Urothelium cell line (cell line): Measurements from ENCODE around the gene GSK3A.

Experiments
- DNase-seq: peaks from one replicate; pipeline ENCODE4 v3.0.0; 2011; ENCODE audit warnings: low spot score, mixed read lengths
- FAIRE-seq: peaks from 2 replicates; lab custom pipeline; 2011; peaks lifted over from hg19 to GRCh38; lab: Jason Lieb, UNC

Gene GSK3A

DNA sequence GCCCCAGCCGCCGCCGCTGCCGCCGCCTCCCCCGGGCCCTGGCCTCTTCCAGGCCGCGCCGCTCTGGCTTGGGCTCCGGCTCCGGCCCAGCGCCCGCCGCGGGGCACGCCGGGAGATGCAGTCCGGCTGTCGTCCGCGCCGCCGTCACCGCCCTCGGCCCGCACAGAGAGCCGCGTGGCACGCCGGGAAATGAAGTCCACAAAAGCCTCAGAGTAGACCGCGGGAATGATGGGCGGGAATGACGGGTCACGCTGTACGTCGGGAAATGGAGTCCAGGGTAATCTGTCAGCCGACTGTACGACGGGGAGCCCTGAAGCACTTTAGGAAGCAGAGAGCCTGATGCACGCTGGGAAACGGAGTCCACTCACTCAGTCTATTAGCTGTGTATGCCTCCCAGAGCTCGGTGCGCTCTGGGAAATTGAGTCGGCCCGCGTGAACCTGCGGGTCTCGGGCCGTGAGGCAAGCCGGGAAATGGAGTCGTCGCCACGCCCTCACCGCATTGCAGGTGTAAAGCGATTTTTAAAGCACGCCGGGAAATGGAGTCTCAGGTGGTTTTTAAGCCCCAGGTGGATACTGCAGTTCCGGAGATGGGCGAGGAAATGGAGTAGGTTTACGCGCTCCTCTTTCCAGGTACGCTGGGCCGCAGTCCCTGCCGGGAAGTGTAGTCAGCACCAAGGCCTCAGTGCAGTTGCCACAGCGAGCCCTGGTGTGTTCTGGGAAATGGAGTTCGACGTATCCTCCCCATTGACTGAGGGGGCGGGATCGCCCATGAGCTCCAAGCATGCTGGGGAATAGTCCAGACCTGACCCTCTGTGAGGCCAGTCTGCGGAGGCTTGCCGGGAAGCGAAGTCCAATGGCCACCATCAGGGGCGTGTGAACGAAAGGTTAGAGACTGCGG lies at the start of gene GSK3A:
Gene GSK3A, minus strand, starts transcription at position 91 of the 898 bp plus-strand sequence. CDS start 137 bp downstream, outside the sequence.
- FAIRE-seq (peak; percentile 65), DNase-seq (peak; percentile 93)

DNA sequence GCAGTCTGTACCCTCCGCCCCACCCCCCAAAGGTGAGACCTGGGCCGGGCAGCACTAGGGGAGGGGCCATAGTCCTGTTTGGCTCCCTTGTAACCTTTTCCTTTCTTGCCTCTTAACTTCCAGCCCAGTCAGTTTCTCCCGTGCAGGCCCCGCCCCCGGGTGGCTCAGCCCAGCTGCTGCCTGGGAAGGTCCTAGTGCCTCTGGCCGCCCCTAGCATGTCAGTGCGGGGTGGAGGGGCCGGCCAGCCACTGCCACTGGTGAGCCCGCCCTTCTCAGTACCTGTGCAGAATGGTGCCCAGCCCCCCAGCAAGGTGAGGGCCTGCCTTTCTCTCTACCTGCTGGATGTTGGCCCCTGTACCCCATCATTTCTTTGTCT lies 49.0 kb upstream of the GSK3A start:
- DNase-seq (no peak), FAIRE-seq (no peak)

GRCh38 chr19:42290523-42291434 lies 48.4 kb upstream of the GSK3A start:
- DNase-seq (no peak), FAIRE-seq (no peak)

- FAIRE-seq (no peak), DNase-seq (no peak)
Observed at GRCh38 chr19:42290136-42290522, 47.7 kb upstream of the GSK3A start.

DNA sequence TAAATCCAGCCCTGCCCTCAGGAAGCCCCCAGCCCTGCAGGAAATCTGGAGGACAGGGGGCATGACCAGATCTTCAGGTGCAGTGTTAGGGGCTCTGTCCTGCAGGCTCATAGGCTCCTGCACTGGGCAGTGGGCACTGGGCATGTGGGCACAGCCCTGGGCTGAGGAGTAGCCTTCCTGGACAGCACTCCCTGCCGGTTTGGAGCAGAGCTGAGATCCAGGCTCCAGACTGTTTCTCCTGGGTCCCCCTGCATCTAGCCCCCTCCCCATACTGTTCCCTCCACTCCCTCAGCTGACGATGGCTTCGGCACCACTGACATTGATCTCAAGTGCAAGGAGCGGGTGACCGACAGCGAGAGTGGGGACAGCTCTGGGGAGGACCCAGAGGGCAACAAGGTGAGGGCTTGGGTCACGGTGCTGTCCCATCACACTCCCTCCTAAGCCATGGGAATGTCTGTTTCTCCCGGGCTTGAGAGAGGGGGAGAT lies 47.2 kb upstream of the GSK3A start:
- DNase-seq (no peak), FAIRE-seq (no peak)

DNA sequence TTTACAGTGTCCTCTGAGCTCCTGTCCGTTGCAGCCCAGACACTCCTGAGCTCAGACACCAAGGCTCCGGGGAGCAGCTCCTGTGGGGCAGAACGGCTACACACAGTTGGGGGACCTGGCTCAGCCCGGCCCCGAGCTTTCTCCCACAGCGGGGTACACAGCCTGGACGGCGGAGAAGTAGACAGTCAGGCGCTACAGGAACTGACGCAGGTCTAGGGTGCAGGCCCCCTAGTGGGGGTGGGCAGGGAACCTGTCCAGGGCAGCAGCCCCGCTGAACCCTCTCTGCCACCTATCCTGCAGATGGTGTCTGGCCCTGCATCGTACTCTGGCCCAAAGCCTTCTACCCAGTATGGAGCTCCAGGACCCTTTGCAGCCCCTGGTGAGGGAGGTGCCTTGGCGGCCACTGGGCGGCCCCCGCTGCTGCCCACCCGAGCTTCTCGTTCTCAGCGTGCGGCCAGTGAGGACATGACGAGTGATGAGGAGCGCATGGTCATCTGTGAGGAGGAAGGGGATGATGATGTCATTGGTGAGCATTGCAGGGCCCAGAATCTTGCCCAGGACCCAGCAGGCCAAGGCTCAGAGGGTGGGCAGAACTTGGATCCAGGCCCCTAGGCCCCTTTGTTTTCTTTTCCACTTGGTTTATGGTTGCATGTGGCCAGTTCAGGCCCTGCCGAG lies 46.6 kb upstream of the GSK3A start:
- FAIRE-seq = no peak
- no peak for DNase-seq

DNA sequence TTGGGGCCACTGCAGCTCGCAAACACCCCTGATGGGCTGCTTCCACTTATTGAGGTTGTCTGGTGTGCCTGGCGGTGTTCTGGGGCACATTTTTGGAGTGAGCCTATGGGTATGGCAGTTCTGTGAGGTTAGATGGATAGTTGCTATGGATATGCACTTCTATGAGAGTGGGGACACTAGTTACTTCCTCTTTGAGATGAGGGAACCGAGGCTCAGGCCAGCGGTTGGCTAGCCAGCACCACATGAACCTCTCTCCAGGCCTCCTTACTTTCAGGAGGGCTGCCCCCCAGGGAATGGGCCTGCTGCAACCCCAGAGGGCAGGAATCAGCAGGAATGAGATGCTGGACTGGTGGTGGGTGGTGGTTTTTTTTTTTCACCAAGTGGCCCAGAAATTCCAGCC lies 46.0 kb upstream of the GSK3A start:
- DNase-seq (no peak), FAIRE-seq (no peak)

DNA sequence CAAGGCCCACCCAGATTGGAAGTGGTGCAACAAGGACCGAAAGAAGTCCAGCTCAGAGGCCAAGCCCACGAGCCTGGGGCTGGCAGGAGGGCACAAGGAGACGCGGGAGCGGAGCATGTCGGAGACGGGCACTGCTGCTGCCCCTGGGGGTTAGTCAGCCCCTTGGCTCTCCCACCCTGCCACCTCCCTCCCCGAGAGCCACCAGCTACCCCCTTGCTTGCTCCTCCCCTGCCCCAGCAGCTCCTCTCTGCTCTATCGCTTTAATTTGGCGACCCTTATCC lies 45.4 kb upstream of the GSK3A start:
- no peak for FAIRE-seq

DNA sequence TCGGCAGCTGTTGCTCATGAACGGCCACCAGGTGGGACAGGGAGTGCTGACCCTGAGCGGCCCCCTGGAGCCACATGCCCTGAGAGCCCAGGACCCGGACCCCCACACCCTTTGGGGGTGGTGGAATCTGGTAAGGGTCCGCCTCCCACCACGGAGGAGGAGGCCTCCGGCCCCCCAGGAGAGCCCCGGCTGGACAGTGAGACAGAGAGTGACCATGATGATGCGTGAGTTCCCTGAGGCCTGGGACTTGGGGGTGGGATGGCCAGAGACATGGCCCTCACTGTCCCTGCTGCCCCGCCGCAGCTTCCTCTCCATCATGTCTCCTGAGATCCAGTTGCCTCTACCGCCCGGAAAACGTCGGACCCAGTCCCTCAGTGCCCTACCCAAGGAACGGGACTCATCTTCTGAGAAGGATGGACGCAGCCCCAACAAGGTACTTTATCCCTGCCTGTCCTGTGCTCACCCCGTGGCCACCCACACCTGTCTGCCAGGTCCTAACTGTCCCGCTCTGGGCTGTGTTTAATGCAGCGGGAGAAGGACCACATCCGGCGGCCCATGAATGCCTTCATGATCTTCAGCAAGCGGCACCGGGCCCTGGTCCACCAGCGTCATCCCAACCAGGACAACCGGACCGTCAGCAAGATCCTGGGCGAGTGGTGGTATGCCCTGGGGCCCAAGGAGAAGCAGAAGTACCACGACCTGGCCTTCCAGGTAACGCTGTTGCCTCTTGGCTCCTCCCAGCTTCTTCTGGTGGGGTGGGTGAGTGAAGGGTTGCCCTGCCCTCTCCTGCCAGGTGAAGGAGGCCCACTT lies 44.8 kb upstream of the GSK3A start:
- peak; percentile 37 for FAIRE-seq

More for the DNA sequence above, 45.4 kb upstream of the GSK3A start:
- no peak for DNase-seq

DNA sequence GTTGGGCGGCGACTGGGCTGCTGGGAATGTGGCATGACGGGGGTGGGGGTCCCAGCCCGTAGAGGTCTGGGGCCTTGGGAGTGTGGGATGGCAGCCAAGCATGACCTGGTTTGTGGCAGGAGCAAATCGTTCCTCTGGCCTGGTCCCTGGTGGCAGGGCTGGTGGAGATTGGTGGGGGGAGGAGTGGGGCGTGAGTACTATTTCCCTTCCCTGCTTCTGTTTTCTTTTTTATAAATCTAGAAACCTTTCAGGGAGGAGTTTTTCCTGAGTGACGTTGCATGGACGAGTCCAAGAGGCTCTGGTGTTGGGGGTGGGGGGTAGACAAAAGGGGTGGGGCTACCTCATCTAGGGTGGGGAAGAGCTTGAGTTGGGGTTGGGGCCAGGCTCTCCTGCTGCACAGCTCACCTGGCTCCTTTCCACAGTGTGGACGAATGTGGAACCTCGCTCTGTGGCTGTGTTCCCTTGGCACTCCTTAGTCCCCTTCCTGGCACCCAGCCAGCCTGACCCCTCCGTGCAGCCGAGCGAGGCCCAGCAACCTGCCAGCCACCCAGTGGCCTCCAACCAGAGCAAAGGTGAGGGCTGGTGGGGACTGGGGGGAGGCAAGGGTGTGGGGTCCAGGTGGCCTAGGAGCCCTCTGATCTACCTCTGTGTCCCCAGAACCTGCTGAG lies 44.1 kb upstream of the GSK3A start:
- no peak for FAIRE-seq
- DNase-seq = no peak

More for the DNA sequence above, 44.8 kb upstream of the GSK3A start:
- no peak for DNase-seq

- DNase-seq (no peak), FAIRE-seq (no peak)
Observed at GRCh38 chr19:42285988-42286348, 43.6 kb upstream of the GSK3A start.

DNA sequence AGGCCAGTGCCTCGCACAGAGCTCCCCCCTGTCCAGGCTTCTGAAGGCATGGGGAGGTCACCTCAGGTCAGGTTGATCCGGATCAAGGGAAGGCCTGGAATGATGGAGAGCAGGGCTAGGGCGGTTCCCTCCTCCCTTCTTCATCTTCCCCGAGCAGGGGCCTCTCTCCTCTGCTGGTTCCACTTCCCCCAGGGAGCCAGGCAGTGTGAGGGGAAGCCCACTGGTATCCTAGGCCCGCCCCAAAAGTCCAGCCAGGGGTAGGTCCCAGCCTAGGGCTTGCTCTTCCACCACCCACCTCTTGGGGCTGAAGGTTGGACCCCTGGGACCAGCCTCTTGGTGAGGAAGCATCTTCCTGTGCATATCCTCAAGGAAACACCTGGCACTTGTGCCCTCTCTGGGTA lies 43.1 kb upstream of the GSK3A start:
- FAIRE-seq (no peak), DNase-seq (no peak)

DNA sequence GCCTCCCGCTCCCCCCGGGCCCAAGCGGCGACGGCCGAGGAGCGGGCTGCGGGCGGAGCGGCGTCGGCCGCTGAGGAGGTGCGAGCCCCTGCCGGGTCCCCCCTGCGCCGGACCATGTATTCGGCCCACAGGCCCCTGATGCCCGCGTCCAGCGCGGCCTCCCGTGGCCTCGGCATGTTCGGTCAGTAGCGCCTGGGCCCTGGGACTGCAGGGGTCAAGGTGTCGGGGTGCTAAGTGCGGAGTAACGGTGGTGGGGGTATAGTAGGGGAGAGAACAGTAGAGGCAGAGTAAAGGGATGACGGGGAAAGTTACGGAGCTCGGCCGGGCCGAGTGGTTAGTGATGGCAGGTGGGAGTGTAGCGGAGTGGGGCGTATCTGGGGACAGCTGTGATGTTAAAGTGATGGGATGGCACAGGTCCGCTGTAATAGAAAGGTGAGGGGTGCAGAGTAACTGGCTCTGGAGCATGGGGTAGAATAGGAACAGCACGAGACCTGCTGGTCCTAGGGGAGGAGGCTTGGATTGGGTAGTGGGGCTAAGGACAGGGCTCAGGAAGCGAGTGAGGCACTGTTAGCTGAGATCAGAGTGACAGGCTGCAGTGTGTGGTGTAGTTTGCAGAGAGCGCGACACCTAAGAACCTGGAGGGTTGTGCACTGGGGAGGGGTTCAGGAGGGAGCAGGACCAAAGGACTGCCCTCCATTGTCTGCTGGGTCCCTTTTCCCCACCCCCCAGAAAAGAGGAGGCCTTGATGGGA lies 42.4 kb upstream of the GSK3A start:
- FAIRE-seq (peak; percentile 27), DNase-seq (no peak)

GRCh38 chr19:42284066-42284501 lies 41.7 kb upstream of the GSK3A start:
- DNase-seq (peak; percentile 91), FAIRE-seq (no peak)

DNA sequence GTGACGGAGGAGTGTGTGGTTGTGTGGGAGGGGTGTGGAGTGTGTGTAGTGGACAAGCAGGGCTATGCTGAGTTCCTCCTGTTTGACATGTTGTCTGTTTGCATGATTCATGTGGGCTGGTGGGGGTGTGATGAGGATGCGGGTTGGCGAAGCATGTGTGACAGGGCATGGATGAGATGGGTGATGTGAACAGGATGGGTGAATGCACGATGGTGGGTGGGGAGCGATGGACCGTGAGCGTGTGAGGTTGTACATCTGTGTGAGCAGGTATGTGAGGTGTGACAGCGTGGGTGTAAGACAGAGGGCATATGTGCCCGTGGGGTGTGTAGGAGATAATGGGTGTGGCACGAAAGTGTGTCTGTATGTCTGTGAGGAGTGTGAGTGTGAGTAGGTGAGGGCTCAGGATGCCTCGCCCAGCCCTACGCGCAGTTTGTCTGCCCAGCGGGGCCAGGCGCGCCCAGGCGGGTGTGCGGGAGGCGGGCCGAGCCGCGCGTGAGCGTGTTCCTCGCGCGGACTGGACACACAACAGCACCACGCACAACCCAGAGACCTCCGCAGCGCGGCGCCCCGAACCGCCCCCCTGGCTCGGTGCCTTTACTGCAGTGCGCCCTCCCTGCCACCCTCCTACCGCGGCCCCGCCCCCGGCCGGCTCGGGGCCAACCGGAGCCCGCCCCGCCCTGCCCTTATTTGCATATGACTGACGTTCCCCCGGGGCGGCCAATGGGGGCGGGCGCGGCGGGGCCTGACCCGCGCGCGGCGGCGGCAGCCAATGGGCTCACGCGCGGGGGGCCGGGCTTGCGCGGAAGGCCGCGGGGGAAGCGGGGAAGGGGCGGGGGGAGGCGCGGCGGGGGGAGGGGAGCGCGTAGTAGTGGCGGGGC lies 41.0 kb upstream of the GSK3A start:
- DNase-seq = peak; percentile 94
- peak; percentile 99 for FAIRE-seq

- DNase-seq (no peak), FAIRE-seq (no peak)
Observed at GRCh38 chr19:42282819-42283187, 40.4 kb upstream of the GSK3A start.

GRCh38 chr19:42281827-42282762 lies 39.7 kb upstream of the GSK3A start:
- FAIRE-seq (peak; percentile 90), DNase-seq (peak; percentile 74)
